ENCODE results near the gene CLIC2. TPM values are rescaled to one million over a fixed set of nuclear protein-coding genes. Genes with fewer than 3 reads are reported as not detected.
"Not testable (repeated sequence)": the region's sequence is repeated elsewhere in the genome, so short reads cannot be mapped to it uniquely, and the experiment has no call there.

Gene CLIC2
- total RNA-seq, 5 donors from 2014 or later (not counting 1 experiment from before 2014, with no cell fraction given): 0.57 to 1.3 (median 0.72) TPM

DNA sequence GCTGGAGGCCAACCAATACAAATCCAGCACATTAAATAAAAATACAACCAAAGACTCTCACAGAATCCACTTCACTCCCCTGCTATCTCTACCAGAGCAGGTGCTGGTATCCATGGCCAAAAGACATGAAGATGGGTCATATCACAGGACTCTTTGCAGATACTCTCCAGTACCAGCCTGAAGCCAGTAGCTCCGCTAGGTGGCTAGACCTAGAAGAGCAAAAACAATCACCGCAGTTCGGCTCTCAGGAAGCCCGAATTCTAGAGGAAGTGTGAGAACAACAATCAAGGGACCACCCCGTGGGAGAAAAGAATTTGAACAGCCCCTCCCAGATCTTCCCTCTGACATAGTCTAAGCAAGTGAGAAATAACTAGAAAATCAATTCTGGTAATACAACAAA lies 20.2 kb downstream of the CLIC2 start:
- CTCF ChIA-PET: no interaction called here
- no peaks in the 10 kb centered on the region for H3K27me3 ChIP-seq (replicated peaks in 1 of 2; ENCODE audit: control insufficient read depth in 2 of 2, extremely low read depth in 1 of 2, insufficient read depth in 2 of 2, low read length in 1 of 2)
- no peak overlapping the region for H3K4me3 Mint-ChIP-seq
- H3K27ac Mint-ChIP-seq: no peak overlapping the region
- H3K4me1 Mint-ChIP-seq: no peaks in the 10 kb centered on the region
- peaks cover 5 to 27% of the 10 kb centered on the region in 2 donors for H3K27me3 Mint-ChIP-seq
- H3K36me3 ChIP-seq (ENCODE audit: control insufficient read depth in 2 of 2, extremely low read depth in 1 of 2, insufficient read depth in 1 of 2, low read length in 1 of 2): no peaks in the 10 kb centered on the region
- no peaks in the 10 kb centered on the region for H3K9me3 ChIP-seq
- H3K36me3 Mint-ChIP-seq: peaks cover 5% of the 10 kb centered on the region
- H3K9me3 Mint-ChIP-seq: peaks cover 0 to 7% (median 5%) of the 10 kb centered on the region in 3 donors
- WGBS (ENCODE audit: insufficient coverage): 100% methylated on average over 1 of the region's 5 CpGs
- POLR2A ChIA-PET: no interaction called here
- DNase-seq (no peak), ATAC-seq (replicated peaks in 1 of 4) (no peak)
- no peak overlapping the region for H3K27ac ChIP-seq (ENCODE audit: low read length)
- H3K4me1 ChIP-seq (ENCODE audit: control insufficient read depth in 1 of 2, extremely low read depth in 1 of 2, insufficient read depth in 2 of 2, low read length in 2 of 2): no peaks in the 10 kb centered on the region
- H3K4me3 ChIP-seq (ENCODE audit: control insufficient read depth in 1 of 2, extremely low read depth in 1 of 2, low read length in 1 of 2): no peak overlapping the region

DNA sequence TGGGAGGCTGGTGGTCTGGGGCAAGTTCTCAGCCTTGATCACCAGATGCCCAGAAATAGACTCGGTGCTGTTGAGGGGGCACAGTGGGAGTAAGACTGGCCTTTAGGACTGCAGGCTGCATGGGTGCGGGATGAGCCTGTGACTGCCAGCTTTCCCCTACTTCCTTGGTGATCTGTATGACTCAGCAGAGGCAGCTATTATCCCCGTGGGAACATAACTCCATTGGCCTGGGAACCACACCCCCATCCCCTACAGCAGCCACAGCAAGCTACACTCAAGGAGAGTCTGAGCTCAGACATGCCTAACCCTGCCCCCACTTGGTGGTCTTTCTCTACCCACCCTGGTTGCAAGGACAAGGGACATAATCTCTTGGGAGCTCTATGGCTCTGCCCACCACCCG lies 20.6 kb downstream of the CLIC2 start:
- Histone ChIP-seq H3K36me3 (ENCODE audit: control insufficient read depth in 2 of 2, extremely low read depth in 1 of 2, insufficient read depth in 1 of 2, low read length in 1 of 2) (no peaks in the 10 kb centered on the region), H3K4me1 (ENCODE audit: control insufficient read depth in 1 of 2, extremely low read depth in 1 of 2, insufficient read depth in 2 of 2, low read length in 2 of 2) (no peaks in the 10 kb centered on the region), H3K9me3 (no peaks in the 10 kb centered on the region), H3K4me3 (ENCODE audit: control insufficient read depth in 1 of 2, extremely low read depth in 1 of 2, low read length in 1 of 2) (no peak overlapping the region), H3K27ac (ENCODE audit: low read length) (no peak overlapping the region), H3K27me3 (replicated peaks in 1 of 2; ENCODE audit: control insufficient read depth in 2 of 2, extremely low read depth in 1 of 2, insufficient read depth in 2 of 2, low read length in 1 of 2) (no peaks in the 10 kb centered on the region)
- ChIA-PET CTCF (no interaction called here), POLR2A (no interaction called here)
- DNase-seq (no peak), ATAC-seq (replicated peaks in 1 of 4) (no peak)
- H3K27me3 Mint-ChIP-seq: peaks cover 3 to 29% of the 10 kb centered on the region in 2 donors
- 92% methylated on average over 2 of the region's 4 CpGs for WGBS (ENCODE audit: insufficient coverage)
- H3K4me3 Mint-ChIP-seq: no peak overlapping the region
- H3K9me3 Mint-ChIP-seq: peaks cover 0 to 7% (median 5%) of the 10 kb centered on the region in 3 donors
- H3K27ac Mint-ChIP-seq: no peak overlapping the region
- H3K4me1 Mint-ChIP-seq: no peaks in the 10 kb centered on the region
- peaks cover 5% of the 10 kb centered on the region for H3K36me3 Mint-ChIP-seq

DNA sequence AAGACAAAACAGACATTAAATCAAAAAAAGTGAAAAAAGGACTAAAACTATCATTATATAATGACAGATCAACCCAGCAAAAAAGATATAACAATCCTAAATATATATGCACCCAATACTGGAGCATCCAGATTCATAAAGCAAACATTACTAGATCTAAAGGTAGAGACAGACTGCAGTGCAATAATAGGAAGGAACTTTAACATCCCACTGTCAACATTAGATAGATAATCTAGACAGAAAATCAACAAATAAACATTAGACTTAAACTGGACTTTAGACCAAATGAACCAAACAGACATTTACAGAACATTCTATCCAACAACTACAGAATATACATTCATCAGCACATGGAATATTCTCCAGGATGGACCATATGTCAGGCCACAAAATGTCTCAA lies 40.6 kb downstream of the CLIC2 start:
- no peaks in the 10 kb centered on the region for H3K4me1 ChIP-seq (ENCODE audit: control insufficient read depth in 1 of 2, extremely low read depth in 1 of 2, insufficient read depth in 2 of 2, low read length in 2 of 2)
- H3K36me3 ChIP-seq (ENCODE audit: control insufficient read depth in 2 of 2, extremely low read depth in 1 of 2, insufficient read depth in 1 of 2, low read length in 1 of 2): no peaks in the 10 kb centered on the region
- DNase-seq (no peak), ATAC-seq (replicated peaks in 1 of 4) (no peak)
- ChIA-PET POLR2A (no interaction called here), CTCF (no interaction called here)
- H3K4me3 ChIP-seq (ENCODE audit: control insufficient read depth in 1 of 2, extremely low read depth in 1 of 2, low read length in 1 of 2): no peak overlapping the region
- Mint-ChIP-seq H3K9me3 (no peaks in the 10 kb centered on the region), H3K36me3 (no peaks in the 10 kb centered on the region), H3K27ac (no peak overlapping the region), H3K4me3 (no peak overlapping the region), H3K27me3 (no peaks in the 10 kb centered on the region), H3K4me1 (no peaks in the 10 kb centered on the region)
- H3K27ac ChIP-seq (ENCODE audit: low read length): no peak overlapping the region
- H3K27me3 ChIP-seq (replicated peaks in 1 of 2; ENCODE audit: control insufficient read depth in 2 of 2, extremely low read depth in 1 of 2, insufficient read depth in 2 of 2, low read length in 1 of 2): no peaks in the 10 kb centered on the region
- no peaks in the 10 kb centered on the region for H3K9me3 ChIP-seq

DNA sequence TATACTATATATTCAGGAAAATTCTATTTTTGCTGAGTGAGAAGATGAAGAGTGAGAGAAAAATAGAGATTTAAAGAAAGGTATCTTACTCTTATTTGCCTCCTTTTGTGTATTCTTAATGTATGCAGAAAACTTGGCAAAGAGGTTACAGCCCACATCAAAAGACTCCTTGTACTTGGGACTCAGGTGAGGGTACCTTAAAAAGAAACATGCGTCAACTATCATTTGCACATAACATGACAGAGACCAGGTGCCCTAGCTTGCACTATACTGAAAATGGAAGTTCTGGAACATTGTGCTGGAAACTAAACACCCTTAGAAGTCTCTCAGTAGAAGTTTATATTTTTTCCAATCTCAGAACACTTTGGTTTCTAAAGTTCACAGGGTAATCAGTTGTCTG lies 54.5 kb downstream of the CLIC2 start:
- Mint-ChIP-seq H3K36me3 (peaks cover 3% of the 10 kb centered on the region), H3K27ac (no peak overlapping the region), H3K4me1 (peaks cover 0 to 11% (median 9%) of the 10 kb centered on the region in 3 donors), H3K9me3 (no peaks in the 10 kb centered on the region), H3K27me3 (peaks cover 0 to 7% of the 10 kb centered on the region in 2 donors), H3K4me3 (no peak overlapping the region)
- Histone ChIP-seq H3K27ac (ENCODE audit: low read length) (no peak overlapping the region), H3K27me3 (replicated peaks in 1 of 2; ENCODE audit: control insufficient read depth in 2 of 2, extremely low read depth in 1 of 2, insufficient read depth in 2 of 2, low read length in 1 of 2) (no peaks in the 10 kb centered on the region), H3K4me3 (ENCODE audit: control insufficient read depth in 1 of 2, extremely low read depth in 1 of 2, low read length in 1 of 2) (no peak overlapping the region), H3K9me3 (no peaks in the 10 kb centered on the region), H3K4me1 (ENCODE audit: control insufficient read depth in 1 of 2, extremely low read depth in 1 of 2, insufficient read depth in 2 of 2, low read length in 2 of 2) (no peaks in the 10 kb centered on the region), H3K36me3 (ENCODE audit: control insufficient read depth in 2 of 2, extremely low read depth in 1 of 2, insufficient read depth in 1 of 2, low read length in 1 of 2) (no peaks in the 10 kb centered on the region)
- CTCF ChIA-PET: no interaction called here
- POLR2A ChIA-PET: no interaction called here
- DNase-seq: no peak
- ATAC-seq (replicated peaks in 1 of 4): peak in 1 of 4 experiments; percentile 56
- no CpG with 5 or more reads among the region's 1 CpG for WGBS (ENCODE audit: insufficient coverage)

DNA sequence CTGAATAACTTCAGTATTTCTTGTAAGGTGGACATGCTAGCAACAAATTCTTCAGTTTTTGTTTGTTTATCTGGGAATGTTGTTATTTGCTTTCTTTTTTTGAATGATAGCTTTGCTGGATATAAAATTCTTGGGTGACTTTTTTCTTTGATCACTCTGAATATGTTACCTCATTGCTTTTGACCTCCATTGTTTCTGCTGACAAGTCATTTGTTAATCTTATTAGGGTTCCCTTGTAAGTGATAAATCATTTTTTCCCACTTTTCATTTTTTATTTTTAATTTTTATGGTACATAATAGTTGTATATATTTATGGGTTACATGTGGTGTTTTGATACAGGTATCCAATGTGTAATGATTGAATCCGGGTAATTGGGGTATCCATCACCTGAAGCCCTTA lies 63.4 kb downstream of the CLIC2 start:
- Histone ChIP-seq H3K27me3 (replicated peaks in 1 of 2; ENCODE audit: control insufficient read depth in 2 of 2, extremely low read depth in 1 of 2, insufficient read depth in 2 of 2, low read length in 1 of 2) (no peaks in the 10 kb centered on the region), H3K36me3 (ENCODE audit: control insufficient read depth in 2 of 2, extremely low read depth in 1 of 2, insufficient read depth in 1 of 2, low read length in 1 of 2) (no peaks in the 10 kb centered on the region), H3K27ac (ENCODE audit: low read length) (no peak overlapping the region), H3K4me3 (ENCODE audit: control insufficient read depth in 1 of 2, extremely low read depth in 1 of 2, low read length in 1 of 2) (no peak overlapping the region), H3K9me3 (peaks cover 2% of the 10 kb centered on the region), H3K4me1 (ENCODE audit: control insufficient read depth in 1 of 2, extremely low read depth in 1 of 2, insufficient read depth in 2 of 2, low read length in 2 of 2) (no peaks in the 10 kb centered on the region)
- no peak for ATAC-seq (replicated peaks in 1 of 4)
- peaks cover 0 to 3% (median 1%) of the 10 kb centered on the region in 3 donors for H3K4me1 Mint-ChIP-seq
- POLR2A ChIA-PET: no interaction called here
- CTCF ChIA-PET: no interaction called here
- no peak overlapping the region for H3K4me3 Mint-ChIP-seq
- no CpG with 5 or more reads among the region's 1 CpG for WGBS (ENCODE audit: insufficient coverage)
- H3K27ac Mint-ChIP-seq: no peak overlapping the region
- DNase-seq: no peak
- no peaks in the 10 kb centered on the region for H3K36me3 Mint-ChIP-seq
- no peaks in the 10 kb centered on the region for H3K27me3 Mint-ChIP-seq
- peaks cover 3 to 8% (median 4%) of the 10 kb centered on the region in 3 donors for H3K9me3 Mint-ChIP-seq

DNA sequence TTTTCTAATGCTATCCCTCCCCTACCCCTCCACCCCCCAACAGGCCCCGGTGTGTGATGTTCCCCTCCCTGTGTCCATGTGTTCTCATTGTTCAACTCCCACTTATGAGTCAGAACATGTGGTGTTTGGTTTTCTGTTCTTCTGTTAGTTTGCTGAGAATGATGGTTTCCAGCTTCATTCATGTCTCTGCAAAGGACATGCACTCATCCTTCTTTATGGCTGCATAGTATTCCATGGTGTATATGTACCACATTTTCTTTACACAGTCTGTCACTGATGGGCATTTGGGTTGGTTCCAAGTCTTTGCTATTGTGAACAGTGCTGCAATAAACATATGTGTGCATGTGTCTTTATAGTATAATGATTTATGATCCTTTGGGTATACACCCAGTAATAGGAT lies 66.4 kb downstream of the CLIC2 start:
- H3K36me3 ChIP-seq (ENCODE audit: control insufficient read depth in 2 of 2, extremely low read depth in 1 of 2, insufficient read depth in 1 of 2, low read length in 1 of 2); H3K4me3 ChIP-seq (ENCODE audit: control insufficient read depth in 1 of 2, extremely low read depth in 1 of 2, low read length in 1 of 2); ATAC-seq (replicated peaks in 1 of 4); H3K4me3 Mint-ChIP-seq; DNase-seq; H3K9me3 ChIP-seq; H3K27me3 Mint-ChIP-seq; POLR2A ChIA-PET; H3K27me3 ChIP-seq (replicated peaks in 1 of 2; ENCODE audit: control insufficient read depth in 2 of 2, extremely low read depth in 1 of 2, insufficient read depth in 2 of 2, low read length in 1 of 2); H3K4me1 ChIP-seq (ENCODE audit: control insufficient read depth in 1 of 2, extremely low read depth in 1 of 2, insufficient read depth in 2 of 2, low read length in 2 of 2); H3K9me3 Mint-ChIP-seq; CTCF ChIA-PET; H3K27ac ChIP-seq (ENCODE audit: low read length); H3K36me3 Mint-ChIP-seq: not testable (repeated sequence)
- H3K27ac Mint-ChIP-seq: peak overlapping the region in 1 of 2 donors; percentile 52
- WGBS (ENCODE audit: insufficient coverage): no CpG with 5 or more reads among the region's 1 CpG
- H3K4me1 Mint-ChIP-seq: peaks cover 3 to 14% (median 8%) of the 10 kb centered on the region in 3 donors

DNA sequence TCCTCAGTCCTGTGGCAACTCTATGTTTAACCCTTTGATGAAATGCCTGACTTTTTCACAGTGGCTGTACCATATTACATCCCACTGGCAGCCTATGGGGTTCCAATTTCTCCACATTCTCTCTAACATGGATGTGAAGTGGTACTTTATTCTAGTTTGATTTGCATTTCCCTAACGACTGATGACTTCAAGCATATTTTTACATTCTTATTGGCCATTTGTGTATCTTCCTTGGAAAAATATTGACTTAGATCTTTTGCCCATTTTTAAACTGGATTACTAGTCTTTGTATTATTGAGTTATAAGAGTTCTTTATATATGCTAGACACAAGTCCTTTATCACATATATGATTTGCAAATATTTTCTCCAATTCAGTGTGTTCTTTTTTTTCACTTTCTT lies 68.0 kb downstream of the CLIC2 start:
- H3K36me3 ChIP-seq (ENCODE audit: control insufficient read depth in 2 of 2, extremely low read depth in 1 of 2, insufficient read depth in 1 of 2, low read length in 1 of 2): no peaks in the 10 kb centered on the region
- DNase-seq: no peak
- peak overlapping the region; percentile 18 to 27 for H3K27ac Mint-ChIP-seq
- no peak for ATAC-seq (replicated peaks in 1 of 4)
- H3K36me3 Mint-ChIP-seq: no peaks in the 10 kb centered on the region
- H3K27me3 Mint-ChIP-seq: no peaks in the 10 kb centered on the region
- H3K27ac ChIP-seq (ENCODE audit: low read length): no peak overlapping the region
- WGBS (ENCODE audit: insufficient coverage): no CpG with 5 or more reads among the region's 1 CpG
- H3K4me3 ChIP-seq (ENCODE audit: control insufficient read depth in 1 of 2, extremely low read depth in 1 of 2, low read length in 1 of 2): no peak overlapping the region
- ChIA-PET POLR2A (no interaction called here), CTCF (no interaction called here)
- H3K9me3 ChIP-seq: peaks cover 2% of the 10 kb centered on the region
- peaks cover 2 to 3% (median 2%) of the 10 kb centered on the region in 3 donors for H3K9me3 Mint-ChIP-seq
- no peaks in the 10 kb centered on the region for H3K27me3 ChIP-seq (replicated peaks in 1 of 2; ENCODE audit: control insufficient read depth in 2 of 2, extremely low read depth in 1 of 2, insufficient read depth in 2 of 2, low read length in 1 of 2)
- H3K4me1 Mint-ChIP-seq: peaks cover 7 to 25% (median 19%) of the 10 kb centered on the region in 3 donors
- H3K4me1 ChIP-seq (ENCODE audit: control insufficient read depth in 1 of 2, extremely low read depth in 1 of 2, insufficient read depth in 2 of 2, low read length in 2 of 2): peaks cover 0 to 3% of the 10 kb centered on the region in 2 experiments
- no peak overlapping the region for H3K4me3 Mint-ChIP-seq
